Neural crest cell (in vitro differentiated cells): ENCODE data around the gene SUPT3H. TPM values are rescaled to one million over a fixed set of nuclear protein-coding genes. Genes with fewer than 3 reads are reported as not detected.

Source experiments
- DNase-seq: peaks from one replicate; pipeline ENCODE4 v3.0.0; 2021; ENCODE audit warnings: low read depth, mixed read lengths, low spot score
- H3K27ac Mint-ChIP-seq: one replicate; pipeline ENCODE4 v1.8.0; 2021; ENCODE audit warnings: mild to moderate bottlenecking, mixed read lengths; ENCODE audit not compliant: unreplicated experiment
- H3K27me3 Mint-ChIP-seq: 2 replicates; pipeline ENCODE4 v1.8.0; 2021; ENCODE audit warnings: low read depth, mild to moderate bottlenecking, mixed read lengths
- H3K36me3 Mint-ChIP-seq: 2 replicates; pipeline ENCODE4 v1.8.0; 2021; ENCODE audit warnings: low read depth, mild to moderate bottlenecking, mixed read lengths
- H3K4me1 Mint-ChIP-seq: 2 replicates; pipeline ENCODE4 v1.8.0; 2021; ENCODE audit warnings: mixed read lengths
- H3K4me3 Mint-ChIP-seq: one replicate; pipeline ENCODE4 v1.8.0; 2021; ENCODE audit warnings: mild to moderate bottlenecking, mixed read lengths
- H3K9me3 Mint-ChIP-seq: 2 replicates; pipeline ENCODE4 v1.8.0; 2021; ENCODE audit warnings: mixed read lengths
- CTCF ChIP-seq: fragments of 200-600 bp; sonication (generic); conservative IDR thresholded peaks from 2 replicates; pipeline ENCODE4 v1.5.0; 2021; ENCODE audit warnings: antibody characterized with exemption, mild to moderate bottlenecking
- total RNA-seq: library from RNA; stranded (reverse); gene quantifications from 2 replicates; pipeline ENCODE4 v1.2.1, GENCODE V29; 2021

Gene SUPT3H
- total RNA-seq, 1 donor from 2014 or later: 17.0 TPM

- peaks cover 26% of the 10 kb centered on the region for H3K4me1 Mint-ChIP-seq
- no peaks in the 10 kb centered on the region for H3K36me3 Mint-ChIP-seq
- no peak overlapping the region for H3K4me3 Mint-ChIP-seq
- DNase-seq: no peak
- no peak for TF ChIP-seq CTCF
- H3K27me3 Mint-ChIP-seq: peaks cover 77% of the 10 kb centered on the region
- H3K9me3 Mint-ChIP-seq: no peaks in the 10 kb centered on the region
- no peak overlapping the region for H3K27ac Mint-ChIP-seq
Measured at GRCh38 chr6:45417436-45417835, 39.7 kb upstream of the SUPT3H start.

- peaks cover 71% of the 10 kb centered on the region for H3K27me3 Mint-ChIP-seq
- H3K9me3 Mint-ChIP-seq: no peaks in the 10 kb centered on the region
- no peak overlapping the region for H3K4me3 Mint-ChIP-seq
- H3K36me3 Mint-ChIP-seq: no peaks in the 10 kb centered on the region
- TF ChIP-seq CTCF: no peak
- peaks cover 26% of the 10 kb centered on the region for H3K4me1 Mint-ChIP-seq
- no peak overlapping the region for H3K27ac Mint-ChIP-seq
- DNase-seq: no peak
Measured at GRCh38 chr6:45416700-45417099, 39.0 kb upstream of the SUPT3H start.

GRCh38 chr6:45415788-45416518 lies 38.2 kb upstream of the SUPT3H start:
- no peak for DNase-seq
- Mint-ChIP-seq H3K27ac (no peak overlapping the region), H3K9me3 (no peaks in the 10 kb centered on the region), H3K4me3 (no peak overlapping the region), H3K4me1 (peaks cover 18% of the 10 kb centered on the region), H3K36me3 (no peaks in the 10 kb centered on the region), H3K27me3 (peaks cover 64% of the 10 kb centered on the region)
- TF ChIP-seq CTCF: no peak

DNA sequence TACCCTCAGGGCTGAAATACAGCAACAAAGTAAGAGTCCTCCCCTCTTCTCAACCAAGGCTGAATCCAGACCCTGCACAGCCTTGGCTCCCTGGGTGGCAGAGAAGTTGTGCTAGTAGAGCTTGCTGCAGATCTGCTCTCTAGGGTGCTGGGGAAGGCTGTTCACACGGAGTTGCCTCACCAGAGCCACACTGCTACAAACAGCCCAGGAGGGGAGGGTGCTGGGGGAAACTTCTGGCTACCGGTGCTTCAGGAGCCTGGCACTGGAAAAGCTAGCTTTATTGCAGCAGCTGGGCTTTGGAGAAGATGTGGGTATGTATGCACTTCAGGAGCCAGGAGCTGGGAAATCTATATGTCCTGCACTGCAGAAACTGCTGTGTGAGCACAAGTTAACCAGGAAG lies 37.6 kb upstream of the SUPT3H start:
- no peak for DNase-seq
- peaks cover 58% of the 10 kb centered on the region for H3K27me3 Mint-ChIP-seq

GRCh38 chr6:45411959-45412358 lies 34.2 kb upstream of the SUPT3H start:
- Mint-ChIP-seq H3K9me3 (no peaks in the 10 kb centered on the region), H3K36me3 (no peaks in the 10 kb centered on the region), H3K27ac (no peak overlapping the region), H3K4me1 (no peaks in the 10 kb centered on the region), H3K27me3 (peaks cover 34% of the 10 kb centered on the region), H3K4me3 (no peak overlapping the region)
- no peak for TF ChIP-seq CTCF
- DNase-seq: no peak

More for the DNA sequence above, 37.6 kb upstream of the SUPT3H start:
- no peaks in the 10 kb centered on the region for H3K36me3 Mint-ChIP-seq
- H3K4me1 Mint-ChIP-seq: peaks cover 12% of the 10 kb centered on the region
- TF ChIP-seq CTCF: no peak
- H3K9me3 Mint-ChIP-seq: no peaks in the 10 kb centered on the region
- no peak overlapping the region for H3K4me3 Mint-ChIP-seq
- H3K27ac Mint-ChIP-seq: no peak overlapping the region
